ENCODE results near the gene ZNF48. TPM values are rescaled to one million over a fixed set of nuclear protein-coding genes. Genes with fewer than 3 reads are reported as not detected.

ZNF48 gene
- polyA plus RNA-seq, 1 donor = 6.4 TPM

DNA sequence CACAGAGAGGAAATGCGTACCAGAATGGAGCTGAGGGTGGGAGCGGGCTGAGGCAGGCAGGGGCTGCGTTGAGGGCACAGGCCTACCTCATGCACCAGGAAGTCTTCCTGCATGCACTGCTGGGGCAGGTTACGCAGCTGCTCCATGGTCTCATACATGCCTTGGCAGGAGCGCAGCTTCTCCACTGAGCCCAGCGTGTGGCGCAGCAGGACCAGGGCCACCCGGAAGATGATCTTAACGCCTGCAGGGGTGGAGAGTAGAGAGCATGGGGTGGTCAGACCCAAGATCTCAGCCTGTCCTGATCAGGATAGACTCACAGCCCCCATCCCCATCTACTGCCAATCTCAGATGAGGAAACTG, 36.7 kb upstream of the ZNF48 start:
- DNase-seq = no peak
- Histone ChIP-seq H3K4me1 (ENCODE audit: control insufficient read depth, insufficient read depth, low read length) (peaks cover 13% of the 10 kb centered on the region), H3K27me3 (ENCODE audit: control insufficient read depth, insufficient read depth, low read length) (no peaks in the 10 kb centered on the region), H3K27ac (ENCODE audit: low read length) (no peak overlapping the region), H3K36me3 (ENCODE audit: control insufficient read depth, insufficient read depth, low read length) (peaks cover 60% of the 10 kb centered on the region), H3K4me3 (ENCODE audit: low read length) (no peak overlapping the region), H3K9me3 (ENCODE audit: control insufficient read depth, low read depth, low read length) (no peaks in the 10 kb centered on the region)
- no CpG with 5 or more reads among the region's 9 CpGs for WGBS (ENCODE audit: insufficient coverage, low lambda C conversion rate)

GRCh38 chr16:30358990-30359870, 36.0 kb upstream of the ZNF48 start:
- Histone ChIP-seq H3K36me3 (ENCODE audit: control insufficient read depth, insufficient read depth, low read length) (peaks cover 56% of the 10 kb centered on the region), H3K4me3 (ENCODE audit: low read length) (no peak overlapping the region), H3K4me1 (ENCODE audit: control insufficient read depth, insufficient read depth, low read length) (peaks cover 8% of the 10 kb centered on the region), H3K27ac (ENCODE audit: low read length) (no peak overlapping the region), H3K27me3 (ENCODE audit: control insufficient read depth, insufficient read depth, low read length) (no peaks in the 10 kb centered on the region), H3K9me3 (ENCODE audit: control insufficient read depth, low read depth, low read length) (no peaks in the 10 kb centered on the region)
- no peak for DNase-seq
- WGBS (ENCODE audit: insufficient coverage, low lambda C conversion rate) = no CpG with 5 or more reads among the region's 28 CpGs

GRCh38 chr16:30359871-30360170, 35.4 kb upstream of the ZNF48 start:
- Histone ChIP-seq H3K27me3 (ENCODE audit: control insufficient read depth, insufficient read depth, low read length) (no peaks in the 10 kb centered on the region), H3K9me3 (ENCODE audit: control insufficient read depth, low read depth, low read length) (no peaks in the 10 kb centered on the region), H3K27ac (ENCODE audit: low read length) (no peak overlapping the region), H3K36me3 (ENCODE audit: control insufficient read depth, insufficient read depth, low read length) (peaks cover 61% of the 10 kb centered on the region), H3K4me3 (ENCODE audit: low read length) (no peak overlapping the region), H3K4me1 (ENCODE audit: control insufficient read depth, insufficient read depth, low read length) (peaks cover 7% of the 10 kb centered on the region)
- WGBS (ENCODE audit: insufficient coverage, low lambda C conversion rate) = no CpG with 5 or more reads among the region's 6 CpGs
- DNase-seq = no peak

GRCh38 chr16:30361180-30361579, 34.0 kb upstream of the ZNF48 start:
- 100% methylated on average over 1 of the region's 7 CpGs for whole genome bisulfite sequencing (ENCODE audit: insufficient coverage, low lambda C conversion rate)
- DNase-seq = no peak
- Histone ChIP-seq H3K4me3 (ENCODE audit: low read length) (no peak overlapping the region), H3K36me3 (ENCODE audit: control insufficient read depth, insufficient read depth, low read length) (peaks cover 70% of the 10 kb centered on the region), H3K4me1 (ENCODE audit: control insufficient read depth, insufficient read depth, low read length) (peaks cover 1% of the 10 kb centered on the region), H3K27me3 (ENCODE audit: control insufficient read depth, insufficient read depth, low read length) (no peaks in the 10 kb centered on the region), H3K9me3 (ENCODE audit: control insufficient read depth, low read depth, low read length) (no peaks in the 10 kb centered on the region), H3K27ac (ENCODE audit: low read length) (no peak overlapping the region)

- Histone ChIP-seq H3K4me1 (ENCODE audit: control insufficient read depth, insufficient read depth, low read length) (peaks cover 8% of the 10 kb centered on the region), H3K4me3 (ENCODE audit: low read length) (no peak overlapping the region), H3K36me3 (ENCODE audit: control insufficient read depth, insufficient read depth, low read length) (peaks cover 42% of the 10 kb centered on the region), H3K9me3 (ENCODE audit: control insufficient read depth, low read depth, low read length) (no peaks in the 10 kb centered on the region), H3K27me3 (ENCODE audit: control insufficient read depth, insufficient read depth, low read length) (no peaks in the 10 kb centered on the region), H3K27ac (ENCODE audit: low read length) (no peak overlapping the region)
- no CpG with 5 or more reads among the region's 10 CpGs for WGBS (ENCODE audit: insufficient coverage, low lambda C conversion rate)
- no peak for DNase-seq
Observed at GRCh38 chr16:30365200-30365599, 30.0 kb upstream of the ZNF48 start.

DNA sequence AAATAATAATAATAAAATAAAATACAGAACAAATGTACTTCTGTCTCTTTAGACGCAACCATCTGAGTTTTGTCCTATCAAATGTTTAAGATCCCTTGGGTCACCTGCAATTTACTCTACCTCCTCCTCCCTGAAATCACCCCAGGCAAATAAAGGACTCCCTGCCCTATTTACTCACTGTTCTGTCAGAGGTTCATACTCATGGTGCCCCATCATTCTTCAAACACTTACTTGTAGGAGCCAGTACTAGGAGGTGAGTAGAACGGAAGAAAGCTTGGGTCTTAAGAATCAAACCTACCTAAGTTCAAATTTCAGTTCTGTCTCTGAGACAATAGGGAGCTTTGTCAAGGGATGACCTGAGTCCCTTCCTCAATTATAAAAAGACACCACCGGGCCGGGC, 28.7 kb upstream of the ZNF48 start:
- no peak for DNase-seq
- Histone ChIP-seq H3K4me1 (ENCODE audit: control insufficient read depth, insufficient read depth, low read length) (peaks cover 8% of the 10 kb centered on the region), H3K27me3 (ENCODE audit: control insufficient read depth, insufficient read depth, low read length) (no peaks in the 10 kb centered on the region), H3K4me3 (ENCODE audit: low read length) (no peak overlapping the region), H3K27ac (ENCODE audit: low read length) (no peak overlapping the region), H3K36me3 (ENCODE audit: control insufficient read depth, insufficient read depth, low read length) (peaks cover 31% of the 10 kb centered on the region), H3K9me3 (ENCODE audit: control insufficient read depth, low read depth, low read length) (no peaks in the 10 kb centered on the region)
- no CpG with 5 or more reads among the region's 4 CpGs for WGBS (ENCODE audit: insufficient coverage, low lambda C conversion rate)

DNA sequence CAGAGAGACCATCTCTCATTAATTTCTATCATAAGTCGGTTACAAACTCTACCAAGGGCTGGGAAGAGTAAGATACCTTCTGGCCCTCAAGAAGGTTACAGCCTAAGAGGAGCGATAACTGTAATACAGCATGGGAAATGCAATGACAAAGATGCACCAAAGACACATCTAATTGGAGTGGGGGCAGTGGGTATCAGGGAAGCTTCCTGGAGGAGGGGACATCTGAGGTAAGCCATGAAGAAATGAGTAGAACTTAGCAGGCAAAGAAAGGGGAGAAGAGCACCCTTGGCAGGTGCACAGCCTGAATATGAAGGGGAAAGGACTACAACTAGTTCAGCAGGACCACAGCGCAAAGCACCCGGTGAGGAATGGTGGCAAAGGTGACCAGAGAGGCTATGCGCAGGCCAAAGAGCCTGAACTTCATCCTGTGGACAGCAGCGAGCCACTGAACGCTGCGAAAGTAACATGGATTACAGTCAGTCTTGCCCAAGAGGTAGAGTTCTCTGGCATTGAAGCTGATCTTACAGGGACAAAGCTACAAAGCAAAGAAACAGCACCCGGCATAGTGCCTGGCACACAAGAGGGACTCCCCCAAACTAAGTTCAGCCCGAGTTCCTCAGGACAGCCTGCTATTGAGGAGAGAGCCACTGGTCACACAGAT, 27.7 kb upstream of the ZNF48 start:
- H3K27ac ChIP-seq (ENCODE audit: low read length) = no peak overlapping the region
- peak overlapping the region; percentile 65 for H3K4me3 ChIP-seq (ENCODE audit: low read length)
- H3K4me1 ChIP-seq (ENCODE audit: control insufficient read depth, insufficient read depth, low read length) = peaks cover 8% of the 10 kb centered on the region
- H3K36me3 ChIP-seq (ENCODE audit: control insufficient read depth, insufficient read depth, low read length) = peaks cover 26% of the 10 kb centered on the region
- 100% methylated on average over 3 of the region's 10 CpGs for WGBS (ENCODE audit: insufficient coverage, low lambda C conversion rate)
- no peaks in the 10 kb centered on the region for H3K27me3 ChIP-seq (ENCODE audit: control insufficient read depth, insufficient read depth, low read length)
- no peaks in the 10 kb centered on the region for H3K9me3 ChIP-seq (ENCODE audit: control insufficient read depth, low read depth, low read length)
- no peak for DNase-seq

GRCh38 chr16:30368122-30368791, 27.0 kb upstream of the ZNF48 start:
- H3K4me3 ChIP-seq (ENCODE audit: low read length) = peak overlapping the region; percentile 65
- no peaks in the 10 kb centered on the region for H3K27me3 ChIP-seq (ENCODE audit: control insufficient read depth, insufficient read depth, low read length)
- H3K9me3 ChIP-seq (ENCODE audit: control insufficient read depth, low read depth, low read length) = no peaks in the 10 kb centered on the region
- no peak overlapping the region for H3K27ac ChIP-seq (ENCODE audit: low read length)
- peaks cover 21% of the 10 kb centered on the region for H3K36me3 ChIP-seq (ENCODE audit: control insufficient read depth, insufficient read depth, low read length)
- H3K4me1 ChIP-seq (ENCODE audit: control insufficient read depth, insufficient read depth, low read length) = peaks cover 8% of the 10 kb centered on the region
- no CpG with 5 or more reads among the region's 8 CpGs for WGBS (ENCODE audit: insufficient coverage, low lambda C conversion rate)
- peak in 1 of 2 donors; percentile 50 for DNase-seq

GRCh38 chr16:30368792-30369090, 26.5 kb upstream of the ZNF48 start:
- H3K4me1 ChIP-seq (ENCODE audit: control insufficient read depth, insufficient read depth, low read length) = peaks cover 8% of the 10 kb centered on the region
- no CpG with 5 or more reads among the region's 4 CpGs for WGBS (ENCODE audit: insufficient coverage, low lambda C conversion rate)
- H3K9me3 ChIP-seq (ENCODE audit: control insufficient read depth, low read depth, low read length) = no peaks in the 10 kb centered on the region
- peak overlapping the region; percentile 45 for H3K27ac ChIP-seq (ENCODE audit: low read length)
- no peaks in the 10 kb centered on the region for H3K27me3 ChIP-seq (ENCODE audit: control insufficient read depth, insufficient read depth, low read length)
- peak overlapping the region; percentile 65 for H3K4me3 ChIP-seq (ENCODE audit: low read length)
- peaks cover 20% of the 10 kb centered on the region for H3K36me3 ChIP-seq (ENCODE audit: control insufficient read depth, insufficient read depth, low read length)
- no peak for DNase-seq

- Histone ChIP-seq H3K36me3 (ENCODE audit: control insufficient read depth, insufficient read depth, low read length) (peaks cover 20% of the 10 kb centered on the region), H3K9me3 (ENCODE audit: control insufficient read depth, low read depth, low read length) (no peaks in the 10 kb centered on the region), H3K27ac (ENCODE audit: low read length) (peak overlapping the region; percentile 45), H3K4me1 (ENCODE audit: control insufficient read depth, insufficient read depth, low read length) (peaks cover 8% of the 10 kb centered on the region), H3K27me3 (ENCODE audit: control insufficient read depth, insufficient read depth, low read length) (no peaks in the 10 kb centered on the region), H3K4me3 (ENCODE audit: low read length) (peak overlapping the region; percentile 65)
- WGBS (ENCODE audit: insufficient coverage, low lambda C conversion rate) = no CpG with 5 or more reads among the region's 45 CpGs
- peak in 1 of 2 donors; percentile 50 for DNase-seq
Observed at GRCh38 chr16:30369091-30369937, 25.9 kb upstream of the ZNF48 start.

All from large intestine (tissue), 3 donors.